Activated CD4-positive, alpha-beta T cell treated with anti-CD3 and anti-CD28 coated beads for 24 hours (primary cell): ENCODE measurements around the gene SPAG8.

Source experiments
- DNase-seq, 2 donors: peaks; one replicate each; pipeline ENCODE4 v3.0.0-alpha.2; 2020; ENCODE audit warnings: low read depth in 2 of 2

Gene SPAG8, protein sequence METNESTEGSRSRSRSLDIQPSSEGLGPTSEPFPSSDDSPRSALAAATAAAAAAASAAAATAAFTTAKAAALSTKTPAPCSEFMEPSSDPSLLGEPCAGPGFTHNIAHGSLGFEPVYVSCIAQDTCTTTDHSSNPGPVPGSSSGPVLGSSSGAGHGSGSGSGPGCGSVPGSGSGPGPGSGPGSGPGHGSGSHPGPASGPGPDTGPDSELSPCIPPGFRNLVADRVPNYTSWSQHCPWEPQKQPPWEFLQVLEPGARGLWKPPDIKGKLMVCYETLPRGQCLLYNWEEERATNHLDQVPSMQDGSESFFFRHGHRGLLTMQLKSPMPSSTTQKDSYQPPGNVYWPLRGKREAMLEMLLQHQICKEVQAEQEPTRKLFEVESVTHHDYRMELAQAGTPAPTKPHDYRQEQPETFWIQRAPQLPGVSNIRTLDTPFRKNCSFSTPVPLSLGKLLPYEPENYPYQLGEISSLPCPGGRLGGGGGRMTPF

DNA sequence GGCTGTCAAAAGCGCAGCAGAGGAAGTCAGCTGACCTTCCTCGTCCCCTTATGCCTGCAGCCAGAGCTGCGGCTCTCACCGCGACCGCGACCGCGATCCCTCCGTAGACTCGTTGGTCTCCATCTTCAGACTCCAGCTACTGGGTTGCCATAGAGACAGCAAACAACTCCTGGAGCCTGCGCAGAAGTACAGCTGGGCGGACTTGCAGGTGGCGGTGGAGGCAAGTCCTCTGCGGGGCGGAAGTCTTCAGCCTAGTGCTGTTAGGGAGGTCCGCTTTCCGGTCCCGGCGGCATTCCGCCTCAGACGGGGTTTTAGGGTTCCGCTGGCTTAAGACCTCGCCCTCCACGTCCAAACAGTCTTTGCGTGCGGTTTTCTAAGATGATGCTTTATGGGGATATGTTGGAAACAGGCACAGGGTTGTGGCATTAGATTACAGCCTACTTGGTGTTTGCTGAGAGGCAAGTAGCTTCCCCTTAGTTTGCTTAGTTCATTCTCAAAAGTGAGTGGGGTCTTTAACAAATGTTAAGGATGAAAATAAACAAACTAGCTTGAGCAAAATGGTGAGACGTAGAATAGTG lies at the start of gene SPAG8:
SPAG8 (minus strand) TSS at position 238 of the 578 bp plus-strand sequence; CDS start at position 123, 115 bp downstream.
- DNase-seq: peak; percentile 82 to 83

GRCh38 chr9:35861161-35861897 lies 49.3 kb upstream of the SPAG8 start:
- no peak for DNase-seq

DNA sequence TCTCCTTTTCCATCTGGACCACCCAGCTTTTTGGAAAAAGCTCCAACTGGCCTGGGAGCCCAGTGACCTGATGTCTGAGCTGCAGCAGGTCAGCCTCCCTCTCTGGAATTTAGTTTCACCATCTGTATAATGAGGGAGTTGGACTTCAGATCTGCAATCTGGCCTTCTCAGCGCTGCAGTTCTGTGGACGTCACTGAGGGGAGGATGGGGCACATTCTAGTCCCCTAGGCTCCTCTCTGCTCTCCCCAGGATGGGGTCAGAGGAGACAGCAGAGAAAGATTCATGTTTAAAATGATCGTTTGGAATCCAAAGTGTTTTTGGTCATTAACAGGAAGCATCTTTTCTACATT lies 47.9 kb upstream of the SPAG8 start:
- no peak for DNase-seq

DNA sequence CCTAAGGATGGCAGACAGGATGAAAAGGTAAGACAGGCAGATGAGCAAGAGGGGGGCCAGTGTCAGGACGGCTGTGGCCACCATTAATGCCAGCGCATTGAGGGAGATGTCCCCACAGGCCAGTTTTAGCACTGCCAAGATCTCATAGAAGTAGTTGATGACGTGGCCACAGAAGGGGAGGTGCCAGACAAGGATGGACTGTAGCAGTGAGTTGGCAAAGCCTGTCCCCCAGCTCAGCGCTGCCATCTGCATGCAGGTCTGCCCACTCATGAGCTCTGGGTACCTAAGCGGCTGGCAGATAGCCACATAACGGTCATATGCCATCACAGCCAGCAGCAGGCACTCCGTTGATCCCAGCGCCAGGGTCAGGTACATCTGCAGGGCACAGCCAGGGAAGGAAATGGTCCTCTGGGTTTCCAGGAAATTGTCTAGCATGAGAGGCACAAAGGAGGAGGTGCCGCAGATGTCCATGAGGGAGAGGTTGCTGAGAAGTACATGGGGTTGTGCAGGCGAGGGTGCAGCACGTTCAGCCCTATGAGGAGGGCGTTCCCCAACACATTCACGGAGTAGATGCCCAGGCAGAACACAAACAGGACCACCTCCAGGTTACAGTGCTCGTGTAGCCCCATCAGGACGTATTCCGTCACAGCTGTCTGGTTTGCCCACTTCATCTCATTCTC lies 47.4 kb upstream of the SPAG8 start:
- no peak for DNase-seq

DNA sequence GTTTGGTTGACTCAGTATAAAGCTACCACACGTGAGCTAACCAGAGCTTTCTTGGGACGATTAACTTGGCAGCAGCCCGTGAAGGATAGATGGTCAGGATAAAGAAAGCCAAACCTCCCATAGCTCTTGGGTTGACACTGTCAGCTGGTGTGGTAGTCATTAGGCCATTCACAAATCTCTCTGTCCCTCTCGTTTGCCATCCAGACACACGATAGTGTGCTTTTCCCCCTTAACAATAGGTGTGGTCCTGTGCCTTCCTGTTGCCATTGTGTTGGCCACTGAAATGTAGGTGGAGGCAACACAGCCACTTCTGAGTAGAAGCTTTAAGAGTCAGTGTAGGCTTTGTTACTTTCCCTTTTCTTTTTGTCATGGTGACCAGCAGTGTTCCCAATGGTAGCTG lies 46.4 kb upstream of the SPAG8 start:
- no peak for DNase-seq

DNA sequence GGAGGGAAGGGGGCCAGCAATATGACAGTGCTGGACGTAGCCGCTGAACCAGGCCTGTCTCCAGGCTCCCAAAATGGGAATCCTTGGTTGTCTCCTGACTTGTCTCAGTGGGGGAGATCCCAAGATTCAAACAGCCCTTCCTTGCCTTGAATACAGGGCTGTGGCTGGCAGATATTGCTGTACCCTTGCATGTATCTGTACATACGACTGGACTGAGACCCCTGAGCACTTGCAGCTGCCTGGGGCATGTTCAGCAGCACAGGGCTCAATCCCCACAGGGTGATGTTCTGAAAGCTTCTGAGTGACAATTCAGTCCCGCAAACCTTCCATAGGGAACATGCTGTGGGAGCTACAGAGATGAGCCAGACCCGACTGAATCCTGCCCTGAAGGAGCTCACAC lies 44.8 kb upstream of the SPAG8 start:
- DNase-seq: no peak

DNA sequence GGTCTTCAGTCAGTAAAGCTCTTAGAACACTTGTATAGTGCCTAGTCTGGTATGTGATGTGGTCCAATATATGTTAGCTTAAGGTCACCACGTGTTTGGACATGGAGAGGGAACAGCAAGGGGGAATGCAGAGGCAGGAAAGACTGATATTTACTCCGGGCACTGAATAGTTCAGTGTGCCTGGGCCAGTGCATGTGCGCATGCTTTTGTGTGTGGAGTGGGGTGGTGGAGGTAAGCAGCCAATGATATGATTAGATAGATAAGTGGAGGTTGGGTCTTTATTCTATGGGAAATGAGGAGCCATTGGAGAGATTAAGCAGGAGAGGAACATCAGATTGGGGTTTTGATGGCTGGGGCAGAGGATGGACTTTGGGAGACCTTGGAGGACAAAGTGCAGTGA lies 44.1 kb upstream of the SPAG8 start:
- no peak for DNase-seq

GRCh38 chr9:35854091-35854762 lies 42.2 kb upstream of the SPAG8 start:
- DNase-seq: no peak

DNA sequence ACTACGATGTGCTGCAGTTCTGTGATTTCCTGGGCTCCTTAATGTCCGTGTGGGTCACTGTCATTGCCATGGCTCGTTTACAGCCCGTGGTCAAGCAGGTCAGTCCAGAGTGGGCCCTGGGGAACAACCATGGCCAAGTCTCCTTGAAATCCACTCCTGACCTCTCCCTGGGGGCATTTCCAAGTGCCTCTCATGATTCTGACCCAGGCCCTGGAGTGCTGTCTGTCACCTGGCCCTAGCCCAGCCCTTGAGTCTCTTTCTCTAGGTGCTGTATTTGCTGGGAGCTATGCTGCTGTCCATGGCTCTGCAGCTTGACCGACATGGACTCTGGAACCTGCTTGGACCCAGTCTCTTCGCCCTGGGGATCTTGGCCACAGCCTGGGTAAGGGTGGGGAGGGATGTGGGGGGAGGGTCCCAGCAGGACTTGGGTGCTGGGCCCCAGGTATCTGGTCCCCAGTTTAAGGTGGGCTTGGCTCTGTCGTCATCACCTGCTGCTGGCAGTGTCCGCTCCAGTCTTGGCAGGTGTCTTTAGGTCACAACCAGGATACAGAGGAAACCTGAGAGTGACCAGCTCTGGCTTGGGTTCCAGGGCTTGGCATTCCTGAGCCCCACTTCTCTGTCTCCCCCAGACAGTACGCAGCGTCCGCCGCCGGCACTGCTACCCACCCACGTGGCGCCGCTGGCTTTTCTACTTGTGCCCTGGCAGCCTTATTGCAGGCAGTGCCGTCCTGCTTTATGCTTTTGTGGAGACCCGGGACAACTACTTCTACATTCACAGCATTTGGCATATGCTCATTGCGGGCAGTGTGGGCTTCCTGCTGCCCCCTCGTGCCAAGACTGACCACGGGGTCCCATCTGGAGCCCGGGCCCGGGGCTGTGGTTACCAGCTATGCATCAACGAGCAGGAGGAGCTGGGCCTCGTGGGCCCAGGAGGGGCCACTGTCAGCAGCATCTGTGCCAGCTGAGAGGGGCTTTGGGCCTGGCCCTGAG lies 41.1 kb upstream of the SPAG8 start:
- DNase-seq: no peak

GRCh38 chr9:35852267-35852815 lies 40.3 kb upstream of the SPAG8 start:
- no peak for DNase-seq

DNA sequence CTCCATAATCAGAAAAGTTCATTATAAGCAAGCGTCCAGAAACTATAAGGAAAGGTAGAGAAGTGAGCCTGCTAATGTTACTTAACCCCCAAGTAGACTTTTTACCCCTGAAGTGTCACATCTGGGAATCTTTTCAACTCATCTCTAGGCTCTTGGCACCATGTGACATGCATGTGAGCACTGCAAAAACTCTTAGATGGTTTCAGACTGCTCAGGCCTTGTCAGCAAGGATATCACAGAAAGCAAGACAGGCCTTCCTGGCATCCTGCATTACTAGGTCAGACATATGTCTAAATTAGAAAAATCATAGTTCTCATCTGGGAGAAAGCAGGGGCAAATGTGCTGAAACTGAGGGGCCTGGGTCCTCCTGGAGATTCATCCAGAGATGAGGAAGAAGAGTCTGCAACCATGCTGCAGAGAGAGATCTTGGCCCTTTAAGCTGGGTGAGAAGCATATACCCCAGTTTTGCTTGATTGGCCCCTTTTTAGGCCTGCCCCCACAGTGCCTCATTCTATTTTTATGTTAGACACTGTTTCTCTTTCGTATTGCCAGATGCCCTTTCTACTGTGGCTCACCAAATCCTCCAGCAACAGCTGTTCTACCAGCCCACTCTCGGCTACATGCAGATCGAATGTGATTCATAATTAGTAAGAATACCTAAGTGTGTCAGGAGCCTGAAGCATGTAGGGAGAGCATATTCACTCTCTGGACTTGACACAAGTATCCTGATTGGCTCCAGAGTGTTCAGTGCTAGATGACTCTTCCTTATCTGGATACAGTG lies 35.9 kb upstream of the SPAG8 start:
- DNase-seq: no peak

- no peak for DNase-seq
Observed at GRCh38 chr9:35845824-35846771, 34.0 kb upstream of the SPAG8 start.

DNA sequence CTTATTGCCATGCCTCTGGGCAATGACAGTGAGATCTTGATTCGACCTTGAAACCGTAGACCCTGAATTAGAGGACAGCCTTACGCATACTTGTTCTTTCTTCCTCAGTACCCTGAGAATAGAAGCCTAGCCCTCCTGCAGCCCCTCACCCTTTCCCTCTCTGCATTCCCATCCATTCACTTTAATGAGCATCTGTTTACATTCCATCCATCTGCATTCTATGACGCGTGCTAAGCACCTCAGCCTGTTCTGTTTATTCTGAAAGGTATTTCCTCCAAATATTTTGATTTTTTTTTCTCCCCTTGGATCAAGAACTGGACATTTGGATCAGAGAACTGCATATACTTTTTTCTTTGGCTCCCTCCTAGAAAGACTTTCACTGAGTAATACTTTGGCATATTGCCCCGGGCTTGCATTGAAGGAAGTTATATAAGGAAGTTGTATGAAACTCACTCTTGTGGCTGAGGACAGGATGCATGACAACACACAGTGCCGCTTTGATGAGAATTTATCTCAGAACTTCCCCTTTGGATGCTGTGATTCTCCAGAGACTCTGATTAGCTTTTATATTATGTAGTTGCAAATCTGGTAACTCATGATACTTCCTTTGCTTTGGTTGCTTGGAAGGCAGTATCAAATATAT lies 32.7 kb upstream of the SPAG8 start:
- DNase-seq: no peak

DNA sequence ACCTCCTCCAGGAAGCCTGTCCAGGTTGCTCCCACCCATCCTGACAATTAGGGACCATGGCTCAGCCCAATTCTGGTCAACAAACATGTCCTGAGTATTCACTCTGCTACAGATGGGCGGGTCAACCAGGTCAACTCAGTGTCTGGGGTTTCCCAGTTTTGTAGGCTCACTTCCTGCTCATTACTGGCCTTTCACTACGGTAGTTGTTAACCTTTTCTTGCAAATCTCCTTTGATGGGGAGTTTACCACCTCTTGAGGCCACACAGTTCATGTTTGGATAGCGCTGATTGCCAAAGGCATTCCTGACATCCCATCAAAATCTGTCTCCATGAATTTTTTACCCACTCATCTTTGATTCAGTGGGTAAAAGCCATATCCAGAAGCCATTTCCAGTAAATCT lies 30.7 kb upstream of the SPAG8 start:
- no peak for DNase-seq

GRCh38 chr9:35842020-35842745 lies 30.1 kb upstream of the SPAG8 start:
- no peak for DNase-seq

DNA sequence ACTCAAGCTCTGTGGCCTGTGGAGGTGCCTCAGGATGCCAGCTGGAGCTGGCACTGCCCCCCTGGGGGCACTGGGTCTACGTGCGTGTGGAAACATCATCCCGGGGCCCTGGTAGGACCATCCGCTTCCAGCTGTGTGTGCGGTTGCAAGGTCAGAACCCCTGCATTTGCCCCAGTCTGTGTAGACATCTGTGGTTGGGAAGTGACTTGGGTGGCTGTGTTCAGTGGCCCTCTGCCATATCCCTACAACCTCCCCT lies 29.5 kb upstream of the SPAG8 start:
- DNase-seq: no peak
